ENCODE measurements around the gene PNPLA3.

- TF ChIP-seq CTCF (conservative IDR thresholded peaks at IDR 0.05; ENCODE audit: low read depth, low read length) (no peak), EZH2 (IDR thresholded peaks at IDR 0.05; ENCODE audit: low read length, unreplicated experiment) (no peak), EZH2phosphoT487 (IDR thresholded peaks at IDR 0.05; ENCODE audit: borderline replicate concordance, low read length) (no peak)
These were observed 38.3 kb upstream of the PNPLA3 start for GRCh38 chr22:43885319-43885671.
